ENCODE measurements around the gene CSTB.

GRCh38 chr21:43768868-43769167 lies 7.3 kb downstream of the CSTB start:
- TF ChIP-seq CTCF (IDR thresholded peaks at IDR 0.05; ENCODE audit: insufficient read depth, low read depth, low read length) (no peak), EZH2 (IDR thresholded peaks at IDR 0.05; ENCODE audit: insufficient read depth, low read length) (no peak)
